SK-N-MC (cell line): ENCODE measurements around the gene GPAM.

Source experiments
- EZH2 ChIP-seq: fragments of 200-600 bp; sonication (generic); IDR thresholded peaks from one replicate; pipeline ENCODE4 v1.6.1; 2017; ENCODE audit warnings: antibody characterized with exemption
- POLR2AphosphoS5 ChIP-seq: IDR thresholded peaks from 2 replicates; pipeline ENCODE4 v1.6.1; 2012; ENCODE audit warnings: mild to moderate bottlenecking, low read depth, low read length, borderline replicate concordance

DNA sequence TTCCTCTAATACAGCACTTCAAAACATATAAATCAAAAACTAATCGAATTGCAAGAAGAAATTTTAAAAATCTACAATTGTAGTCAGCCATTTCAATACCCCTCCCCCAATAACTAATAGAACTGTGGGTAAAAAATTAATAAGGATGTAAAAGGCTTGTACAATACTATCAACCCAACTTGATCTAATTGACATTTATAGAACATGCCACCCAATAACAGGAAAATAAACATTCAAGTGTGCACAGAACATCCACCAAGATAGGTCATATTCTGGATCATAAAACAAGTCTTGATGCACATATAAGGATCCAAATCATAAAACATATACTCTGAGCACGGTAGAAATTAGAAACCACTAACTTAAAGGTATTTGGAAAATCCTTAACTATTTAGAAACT lies 4.0 kb upstream of the GPAM start:
- no peak for TF ChIP-seq EZH2
- no peak for TF ChIP-seq POLR2AphosphoS5
